Ovary (tissue), 9 donors: ENCODE results near the gene SLC35B1. TPM values are rescaled to one million over a fixed set of nuclear protein-coding genes. Genes with fewer than 3 reads are reported as not detected.

Experiments
- DNase-seq, 5 donors: peaks; one replicate each; pipeline ENCODE4 v3.0.0-alpha.2; 2019 to 2020
- H3K27ac ChIP-seq, 2 donors: fragments of 200-600 bp; one replicate each; pipeline versions ENCODE4 v1.5.1 to v1.8.0; 2019 to 2022
- H3K27me3 ChIP-seq: fragments of 200-600 bp; one replicate; pipeline ENCODE4 v1.8.0; 2022
- H3K36me3 ChIP-seq: fragments of 200-600 bp; sonication (generic); one replicate; pipeline ENCODE4 v1.5.1; 2019
- H3K4me1 ChIP-seq: one replicate; pipeline ENCODE4 v1.8.1; 2013; ENCODE audit warnings: mild to moderate bottlenecking, moderate library complexity; ENCODE audit not compliant: insufficient read depth
- H3K4me3 ChIP-seq: fragments of 200-600 bp; sonication (generic); one replicate; pipeline ENCODE4 v1.5.1; 2017
- H3K9me3 ChIP-seq, 2 donors: fragments of 200-600 bp in 1 of 2; sonication (generic) in 1 of 2; one replicate each; pipeline versions ENCODE4 v1.5.1 to v1.8.1; 2013 to 2019; ENCODE audit warnings: mild to moderate bottlenecking in 1 of 2, moderate library complexity in 1 of 2
- CTCF ChIP-seq, 3 donors: fragments of 450-650 bp in 2 of 3; fragments of 200-600 bp in 1 of 3; IDR thresholded peaks; one replicate each; pipeline versions ENCODE4 v1.5.1 to v1.8.0; 2016 to 2022; ENCODE audit warnings: antibody characterized with exemption in 3 of 3, mild to moderate bottlenecking in 1 of 3
- EP300 ChIP-seq: sonication (generic); formaldehyde crosslinking; IDR thresholded peaks from one replicate; pipeline ENCODE4 v1.6.1; 2017; ENCODE audit warnings: antibody characterized with exemption
- POLR2A ChIP-seq: fragments of 450-650 bp; IDR thresholded peaks from one replicate; pipeline ENCODE4 v1.6.1; 2017; ENCODE audit warnings: antibody characterized with exemption, mild to moderate bottlenecking, moderate library complexity
- WGBS, 3 donors: extraction: QIAGEN DNeasy Blood & Tissue Kit in 1 of 3; methylation state at CpG; one replicate each; pipeline versions ENCODE4 v1.1.5 to v1.1.7; 2013 to 2017; 5-methylcytosine and 5-hydroxymethylcytosine counted together
- intact Hi-C, 4 donors: fragments of 100-400 bp; cut with DNase I; formaldehyde crosslinking; loops; one replicate each; pipeline versions ENCODE4 v1.11.0 to v1.15.1; 2022 to 2023
- polyA plus RNA-seq, 2 donors: library from polyadenylated mRNA; stranded (reverse); fragments of 200-250 nt in 1 of 2; fragments of 350-450 nt in 1 of 2; fragmentation: Illumina TruSeq in 1 of 2; extraction: RNeasy Lipid Tissue Mini Kit (QIAGEN cat#74804) in 1 of 2; gene quantifications; one replicate each; pipeline ENCODE4 v1.2.3, GENCODE V29; 2013 to 2014
- total RNA-seq, 7 donors: library from RNA; depleted of rRNA in 2 of 7; stranded (reverse); fragments of >200 nt in 2 of 7; fragmentation: NEBNext Ultra II Directional in 3 of 7; extraction: Animal tissue kit (Norgen Biotek cat#: 25700) in 3 of 7; gene quantifications; one replicate each; pipeline versions ENCODE4 v1.1.0 to v1.2.4, GENCODE V29; 2016 to 2023
- donor health status: DM: no; HTN: no; CAD: no; lungs with moderate emphysema.
- donor health status: DM: no; HTN: no; CAD: no.
- donor health status: Bipolar disorder and iron deficiency.
- donor health status: DM: yes; HTN: yes; CAD: no.
- donor health status: DM: no; HTN: no; CAD: no.
- donor health status: DM: yes; HTN: yes; CAD: no.

SLC35B1 gene
- total and polyA plus RNA-seq, 9 donors: 20.9 to 53.3 (median 28.8) TPM

GRCh38 chr17:49699966-49700575, 7.7 kb downstream of the SLC35B1 start:
- Histone ChIP-seq H3K4me3 (no peak overlapping the region), H3K4me1 (no peaks in the 10 kb centered on the region), H3K9me3 (no peaks in the 10 kb centered on the region), H3K27ac (no peak overlapping the region), H3K36me3 (no peaks in the 10 kb centered on the region), H3K27me3 (no peaks in the 10 kb centered on the region)
- intact Hi-C loops: loop anchor here in 2 of 4 donors (5.0 to 10.0 kb wide), 2 partner anchors 285 to 292 kb away; no protein-coding TSS in a partner anchor
- no peak for TF ChIP-seq EP300
- TF ChIP-seq CTCF (IDR thresholded peaks at IDR 0.05): no peak
- no peak for TF ChIP-seq POLR2A
- DNase-seq: no peak
- 66 to 69% (median 66%) methylated on average over 8 of the region's 8 CpGs for WGBS, 3 donors

GRCh38 chr17:49698005-49698404, 9.8 kb downstream of the SLC35B1 start:
- 16 to 30% (median 21%) methylated on average over 6 of the region's 6 CpGs for WGBS, 3 donors
- Histone ChIP-seq H3K27ac (no peak overlapping the region), H3K36me3 (no peaks in the 10 kb centered on the region), H3K9me3 (no peaks in the 10 kb centered on the region), H3K4me3 (no peak overlapping the region), H3K4me1 (no peaks in the 10 kb centered on the region), H3K27me3 (no peaks in the 10 kb centered on the region)
- DNase-seq: no peak
- TF ChIP-seq EP300: no peak
- TF ChIP-seq POLR2A: no peak
- no peak for TF ChIP-seq CTCF (IDR thresholded peaks at IDR 0.05)
- intact Hi-C loops: loop anchor here in 1 of 4 donors (5.0 kb wide), 1 partner anchor 294 kb away; no protein-coding TSS in a partner anchor

GRCh38 chr17:49696233-49696761, 11.5 kb downstream of the SLC35B1 start:
- no peak overlapping the region for H3K4me3 ChIP-seq
- H3K36me3 ChIP-seq: no peaks in the 10 kb centered on the region
- H3K27ac ChIP-seq: no peak overlapping the region
- no peaks in the 10 kb centered on the region for H3K27me3 ChIP-seq
- WGBS, 3 donors: 62 to 84% (median 81%) methylated on average over 8 of the region's 8 CpGs
- H3K4me1 ChIP-seq: peaks cover 3% of the 10 kb centered on the region
- no peak for DNase-seq
- no peak for TF ChIP-seq POLR2A
- TF ChIP-seq EP300: no peak
- no peak for TF ChIP-seq CTCF (IDR thresholded peaks at IDR 0.05)
- intact Hi-C loops: loop anchor here in 1 of 4 donors (5.0 kb wide), 1 partner anchor 296 kb away; no protein-coding TSS in a partner anchor
- no peaks in the 10 kb centered on the region for H3K9me3 ChIP-seq

- no peaks in the 10 kb centered on the region for H3K9me3 ChIP-seq
- H3K27ac ChIP-seq: no peak overlapping the region
- intact Hi-C loops: loop anchor here (1.0 to 5.0 kb wide), 4 partner anchors 127 to 297 kb away; no protein-coding TSS in a partner anchor
- H3K4me1 ChIP-seq: peaks cover 3% of the 10 kb centered on the region
- H3K36me3 ChIP-seq: no peaks in the 10 kb centered on the region
- TF ChIP-seq EP300 (no peak), POLR2A (no peak)
- no peak for DNase-seq
- no peaks in the 10 kb centered on the region for H3K27me3 ChIP-seq
- WGBS, 3 donors: 53 to 54% (median 54%) methylated on average over 5 of the region's 5 CpGs
- no peak overlapping the region for H3K4me3 ChIP-seq
These were observed 12.0 kb downstream of the SLC35B1 start for GRCh38 chr17:49695698-49696232.
